Neural progenitor cell (in vitro differentiated cells): ENCODE results near the gene NDUFAF3. TPM values are rescaled to one million over a fixed set of nuclear protein-coding genes. Genes with fewer than 3 reads are reported as not detected.
A peak's percentile ranks its signal among the peaks of the same experiment; 100 is the strongest.

Experiments
- DNase-seq: peaks from one replicate; pipeline ENCODE4 v3.0.0-alpha.2; 2016; ENCODE audit warnings: low spot score
- H2AFZ ChIP-seq: fragments of 200-600 bp; sonication (generic); replicated peaks from 2 replicates; pipeline ENCODE4 v1.6.1; 2016; ENCODE audit warnings: antibody characterized with exemption
- H3F3A ChIP-seq: fragments of 200-600 bp; sonication (generic); 2 replicates; pipeline ENCODE4 v1.6.1; 2016; ENCODE audit warnings: antibody characterized with exemption, low read depth
- H3K27ac ChIP-seq: fragments of 200-600 bp; sonication (generic); 2 replicates; pipeline ENCODE4 v1.5.1; 2016; ENCODE audit warnings: mild to moderate bottlenecking
- H3K27me3 ChIP-seq: fragments of 200-600 bp; sonication (generic); 2 replicates; pipeline ENCODE4 v1.6.1; 2016; ENCODE audit warnings: mild to moderate bottlenecking, moderate library complexity
- H3K36me3 ChIP-seq: fragments of 200-600 bp; sonication (generic); 2 replicates; pipeline ENCODE4 v1.5.1; 2016
- H3K4me1 ChIP-seq: fragments of 200-600 bp; sonication (generic); 2 replicates; pipeline ENCODE4 v1.6.1; 2016; ENCODE audit warnings: mixed run types
- H3K4me2 ChIP-seq: fragments of 200-600 bp; sonication (generic); 2 replicates; pipeline ENCODE4 v1.6.1; 2016
- H3K4me3 ChIP-seq: fragments of 200-600 bp; sonication (generic); 2 replicates; pipeline ENCODE4 v1.5.1; 2016
- H3K79me2 ChIP-seq: fragments of 200-600 bp; sonication (generic); 2 replicates; pipeline ENCODE4 v1.6.1; 2016; ENCODE audit warnings: low read depth
- H3K9ac ChIP-seq: fragments of 200-600 bp; sonication (generic); 2 replicates; pipeline ENCODE4 v1.6.1; 2016
- H3K9me3 ChIP-seq: fragments of 200-600 bp; sonication (generic); 2 replicates; pipeline ENCODE4 v1.5.1; 2016; ENCODE audit warnings: low read depth
- H4K20me1 ChIP-seq: fragments of 200-600 bp; sonication (generic); 2 replicates; pipeline ENCODE4 v1.6.1; 2016; ENCODE audit warnings: low read depth
- H3K27ac Mint-ChIP-seq: 3 replicates; pipeline ENCODE4 v1.8.0; 2021; ENCODE audit warnings: mixed read lengths
- H3K27me3 Mint-ChIP-seq: 2 replicates; pipeline ENCODE4 v1.8.0; 2022; ENCODE audit warnings: low read depth, mild to moderate bottlenecking, inconsistent platforms, moderate library complexity, mixed read lengths; ENCODE audit not compliant: insufficient read depth
- H3K36me3 Mint-ChIP-seq: 3 replicates; pipeline ENCODE4 v1.8.0; 2021; ENCODE audit warnings: mixed read lengths
- H3K4me1 Mint-ChIP-seq: 3 replicates; pipeline ENCODE4 v1.8.0; 2021; ENCODE audit warnings: mixed read lengths
- H3K4me3 Mint-ChIP-seq: 3 replicates; pipeline ENCODE4 v1.8.0; 2021; ENCODE audit warnings: mild to moderate bottlenecking, moderate library complexity, mixed read lengths
- H3K9me3 Mint-ChIP-seq: 3 replicates; pipeline ENCODE4 v1.8.0; 2020; ENCODE audit warnings: mixed read lengths
- CTCF ChIP-seq: fragments of 200-600 bp; sonication (generic); IDR thresholded peaks from 2 replicates; pipeline ENCODE4 v1.5.1; 2017; ENCODE audit warnings: antibody characterized with exemption, mild to moderate bottlenecking
- EZH2 ChIP-seq: fragments of 200-600 bp; sonication (generic); IDR thresholded peaks from 2 replicates; pipeline ENCODE4 v1.6.1; 2017; ENCODE audit warnings: antibody characterized with exemption, mild to moderate bottlenecking, moderate library complexity
- EZH2phosphoT487 ChIP-seq: fragments of 200-600 bp; sonication (generic); IDR thresholded peaks from 2 replicates; pipeline ENCODE4 v1.6.1; 2017; ENCODE audit warnings: antibody characterized with exemption
- total RNA-seq: library from RNA; depleted of rRNA; stranded (reverse); fragments of >200 nt; gene quantifications from 2 replicates; pipeline ENCODE4 v1.2.3, GENCODE V29; 2015; ENCODE audit warnings: low replicate concordance

NDUFAF3 gene
- total RNA-seq, 1 donor from 2014 or later: 26.2 TPM

- Mint-ChIP-seq H3K27me3 (peaks cover 4% of the 10 kb centered on the region), H3K9me3 (no peaks in the 10 kb centered on the region), H3K4me1 (peaks cover 13% of the 10 kb centered on the region), H3K4me3 (no peak overlapping the region), H3K27ac (no peak overlapping the region), H3K36me3 (peaks cover 21% of the 10 kb centered on the region)
- H3K4me3 ChIP-seq: no peak overlapping the region
- TF ChIP-seq EZH2phosphoT487 (no peak), CTCF (peak; percentile 48), EZH2 (no peak)
- H3K4me2 ChIP-seq: no peak overlapping the region
- H2AFZ ChIP-seq: no peak overlapping the region
- H3K36me3 ChIP-seq: no peaks in the 10 kb centered on the region
- H4K20me1 ChIP-seq: peaks cover 84% of the 10 kb centered on the region
- peaks cover 48% of the 10 kb centered on the region for H3K79me2 ChIP-seq
- H3K27ac ChIP-seq: no peak overlapping the region
- H3K9ac ChIP-seq: no peak overlapping the region
- H3K4me1 ChIP-seq: no peaks in the 10 kb centered on the region
- DNase-seq: no peak
- no peaks in the 10 kb centered on the region for H3K27me3 ChIP-seq
- H3F3A ChIP-seq: peaks cover 41% of the 10 kb centered on the region
- H3K9me3 ChIP-seq: no peaks in the 10 kb centered on the region
Observed at GRCh38 chr3:49013738-49014660, 7.9 kb upstream of the NDUFAF3 start.

- Histone ChIP-seq H3K9me3 (no peaks in the 10 kb centered on the region), H3K4me3 (no peak overlapping the region), H3K27ac (no peak overlapping the region), H3K79me2 (peaks cover 48% of the 10 kb centered on the region), H4K20me1 (peaks cover 75% of the 10 kb centered on the region), H3K27me3 (no peaks in the 10 kb centered on the region), H3K9ac (no peak overlapping the region), H3F3A (peaks cover 52% of the 10 kb centered on the region), H2AFZ (no peak overlapping the region), H3K4me2 (no peak overlapping the region), H3K4me1 (peaks cover 6% of the 10 kb centered on the region), H3K36me3 (no peaks in the 10 kb centered on the region)
- Mint-ChIP-seq H3K4me3 (peak overlapping the region; percentile 9), H3K27me3 (peaks cover 5% of the 10 kb centered on the region), H3K36me3 (peaks cover 21% of the 10 kb centered on the region), H3K27ac (no peak overlapping the region), H3K4me1 (peaks cover 16% of the 10 kb centered on the region), H3K9me3 (no peaks in the 10 kb centered on the region)
- no peak for TF ChIP-seq CTCF
- no peak for TF ChIP-seq EZH2phosphoT487
- TF ChIP-seq EZH2: no peak
- DNase-seq: no peak
Observed at GRCh38 chr3:49015072-49015471, 6.8 kb upstream of the NDUFAF3 start.

- Mint-ChIP-seq H3K27ac (no peak overlapping the region), H3K36me3 (peaks cover 21% of the 10 kb centered on the region), H3K4me3 (peak overlapping the region; percentile 74), H3K9me3 (no peaks in the 10 kb centered on the region), H3K27me3 (peaks cover 6% of the 10 kb centered on the region), H3K4me1 (peaks cover 19% of the 10 kb centered on the region)
- Histone ChIP-seq H3K36me3 (no peaks in the 10 kb centered on the region), H3K9me3 (no peaks in the 10 kb centered on the region), H3F3A (peaks cover 55% of the 10 kb centered on the region), H3K27me3 (no peaks in the 10 kb centered on the region), H3K4me2 (no peak overlapping the region), H3K79me2 (peaks cover 48% of the 10 kb centered on the region), H3K27ac (no peak overlapping the region), H3K4me1 (peaks cover 8% of the 10 kb centered on the region), H3K9ac (no peak overlapping the region), H3K4me3 (no peak overlapping the region), H4K20me1 (peaks cover 70% of the 10 kb centered on the region), H2AFZ (no peak overlapping the region)
- TF ChIP-seq EZH2 (no peak), EZH2phosphoT487 (no peak), CTCF (no peak)
- DNase-seq: no peak
Observed at GRCh38 chr3:49015765-49016164, 6.2 kb upstream of the NDUFAF3 start.
